ENCODE data around the gene ITGA7.
A peak's percentile ranks its signal among the peaks of the same experiment; 100 is the strongest.

The ITGA7 gene

GRCh38 chr12:55733021-55733555 lies 25.4 kb upstream of the ITGA7 start:
- DNase-seq = no peak

GRCh38 chr12:55732288-55732687 lies 24.6 kb upstream of the ITGA7 start:
- no peak for DNase-seq

GRCh38 chr12:55729819-55730818 lies 22.4 kb upstream of the ITGA7 start:
- DNase-seq = no peak

- DNase-seq = peak; percentile 40
These were observed 21.5 kb upstream of the ITGA7 start, which contains the start of gene CD63 for GRCh38 chr12:55728939-55729818. CD63 (minus strand) TSS chr12:55729009; CDS start chr12:55728341, 668 bp downstream.

- DNase-seq = no peak
These were observed 20.7 kb upstream of the ITGA7 start for GRCh38 chr12:55728186-55728938.

GRCh38 chr12:55727643-55728185 lies 20.0 kb upstream of the ITGA7 start:
- no peak for DNase-seq

- DNase-seq = no peak
These were observed 19.3 kb upstream of the ITGA7 start for GRCh38 chr12:55726971-55727370.

GRCh38 chr12:55725556-55725955 lies 17.9 kb upstream of the ITGA7 start:
- no peak for DNase-seq

GRCh38 chr12:55724940-55725309 lies 17.2 kb upstream of the ITGA7 start:
- no peak for DNase-seq

GRCh38 chr12:55724226-55724939 lies 16.7 kb upstream of the ITGA7 start:
- no peak for DNase-seq

- no peak for DNase-seq
These were observed 16.0 kb upstream of the ITGA7 start for GRCh38 chr12:55723516-55724225.

GRCh38 chr12:55722948-55723347 lies 15.2 kb upstream of the ITGA7 start:
- DNase-seq = no peak

- DNase-seq = no peak
These were observed 14.0 kb upstream of the ITGA7 start for GRCh38 chr12:55721601-55722213.

- no peak for DNase-seq
These were observed 13.3 kb upstream of the ITGA7 start for GRCh38 chr12:55720894-55721444.

- DNase-seq = no peak
These were observed 12.4 kb upstream of the ITGA7 start, which contains the start of gene RDH5 for GRCh38 chr12:55720071-55720564. RDH5 (plus strand) TSS chr12:55720393; CDS start chr12:55721185, 792 bp downstream.

GRCh38 chr12:55719371-55719770 lies 11.7 kb upstream of the ITGA7 start:
- DNase-seq = no peak

- DNase-seq = no peak
These were observed 11.0 kb upstream of the ITGA7 start for GRCh38 chr12:55718624-55719275.

- no peak for DNase-seq
These were observed 10.3 kb upstream of the ITGA7 start for GRCh38 chr12:55718015-55718414.
